ENCODE data around the gene GOLGA6L1. TPM values are rescaled to one million over a fixed set of nuclear protein-coding genes. Genes with fewer than 3 reads are reported as not detected.

The GOLGA6L1 gene
- total RNA-seq, 2 experiments from 2014 or later: not detected

DNA sequence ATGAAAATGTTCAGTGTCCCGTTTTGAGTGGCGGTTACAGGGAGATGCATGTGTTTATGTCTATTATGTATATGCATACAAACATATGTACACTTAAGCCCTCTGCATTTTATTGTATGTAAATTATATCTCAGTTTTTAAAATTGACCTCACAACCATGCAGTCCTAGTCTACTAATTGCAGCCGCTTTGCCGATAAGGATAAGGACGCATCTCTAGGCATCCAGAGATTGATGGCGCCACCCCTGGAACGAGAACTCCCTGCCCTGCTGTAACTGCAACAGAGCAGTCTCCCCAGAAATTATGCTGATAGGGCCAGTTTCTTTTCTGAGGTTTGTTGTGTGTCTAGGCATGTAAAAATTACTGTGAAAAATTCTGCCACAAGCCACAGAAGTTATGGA is 56.9 kb downstream of the GOLGA6L1 start:
- no peaks in the 10 kb centered on the region for H3K4me1 Mint-ChIP-seq (ENCODE audit: low read depth)
- ChIA-PET POLR2A (no interaction called here), CTCF (interaction anchor here (0.9 kb wide), 1 partner anchor 44 kb away, joined by 3 read pairs; no protein-coding TSS in a partner anchor)
- intact Hi-C loops (cut with micrococcal nuclease): no loop called here
- no peaks in the 10 kb centered on the region for H3K9me3 Mint-ChIP-seq
- H3K36me3 Mint-ChIP-seq: no peaks in the 10 kb centered on the region
- H3K27me3 Mint-ChIP-seq: no peaks in the 10 kb centered on the region
- H3K4me3 Mint-ChIP-seq: no peak overlapping the region
- no peak overlapping the region for H3K27ac Mint-ChIP-seq
- no peak for DNase-seq

Other genes with a start within 250 kb of the GOLGA6L1 start
- 10 to 100 TPM; 55.8 to 57.3 TPM for gene CYFIP1, start 156.5 kb downstream of the GOLGA6L1 start, total RNA-seq
- gene TUBGCP5, start 97.3 kb downstream of the GOLGA6L1 start, total RNA-seq: 10 to 100 TPM; 13.7 to 15.3 TPM
- gene GOLGA6L26, start 197.4 kb upstream of the GOLGA6L1 start, total RNA-seq: not detected
- gene GOLGA8S, start 217.9 kb upstream of the GOLGA6L1 start, total RNA-seq: under 1 TPM in 1 of 2 experiments, not detected in 1; 0.05 TPM

Data from activated CD4-positive, alpha-beta memory T cell treated with anti-CD3 and anti-CD28 coated beads for 36 hours (primary cell).